Stimulated activated naive B cell treated with anti-CD40 and anti-IgM and Interleukin-4, amounts not matched to agents 10 μg/mL and 1 μg/mL and 100 μg/mL, for 72 hours (primary cell): ENCODE data around the gene MMP24OS.

Source experiments
- ATAC-seq, 2 donors: fragments of 150-1000 bp; cut with Tn5 transposase; replicated peaks; 2 replicates each; pipeline ENCODE4 v1.10.0; 2021; ENCODE audit warnings: moderate library complexity in 1 of 2
- DNase-seq: peaks from one replicate; pipeline ENCODE4 v3.0.0; 2021
- H3K27ac Mint-ChIP-seq: one replicate; pipeline ENCODE4 v1.8.0; 2022; ENCODE audit warnings: mild to moderate bottlenecking, mixed read lengths
- H3K27me3 Mint-ChIP-seq, 2 donors: one replicate each; pipeline ENCODE4 v1.8.0; 2022; ENCODE audit warnings: mixed read lengths in 2 of 2
- H3K36me3 Mint-ChIP-seq, 2 donors: one replicate each; pipeline ENCODE4 v1.8.0; 2022; ENCODE audit warnings: mixed read lengths in 2 of 2, mild to moderate bottlenecking in 1 of 2
- H3K4me1 Mint-ChIP-seq, 2 donors: one replicate each; pipeline ENCODE4 v1.8.0; 2022; ENCODE audit warnings: mixed read lengths in 2 of 2, mild to moderate bottlenecking in 1 of 2
- H3K4me3 Mint-ChIP-seq, 2 donors: one replicate each; pipeline ENCODE4 v1.8.0; 2022; ENCODE audit warnings: mild to moderate bottlenecking in 2 of 2, mixed read lengths in 2 of 2, moderate library complexity in 1 of 2
- H3K9me3 Mint-ChIP-seq, 2 donors: one replicate each; pipeline ENCODE4 v1.8.0; 2022; ENCODE audit warnings: mixed read lengths in 2 of 2, mild to moderate bottlenecking in 1 of 2

The MMP24OS gene

DNA sequence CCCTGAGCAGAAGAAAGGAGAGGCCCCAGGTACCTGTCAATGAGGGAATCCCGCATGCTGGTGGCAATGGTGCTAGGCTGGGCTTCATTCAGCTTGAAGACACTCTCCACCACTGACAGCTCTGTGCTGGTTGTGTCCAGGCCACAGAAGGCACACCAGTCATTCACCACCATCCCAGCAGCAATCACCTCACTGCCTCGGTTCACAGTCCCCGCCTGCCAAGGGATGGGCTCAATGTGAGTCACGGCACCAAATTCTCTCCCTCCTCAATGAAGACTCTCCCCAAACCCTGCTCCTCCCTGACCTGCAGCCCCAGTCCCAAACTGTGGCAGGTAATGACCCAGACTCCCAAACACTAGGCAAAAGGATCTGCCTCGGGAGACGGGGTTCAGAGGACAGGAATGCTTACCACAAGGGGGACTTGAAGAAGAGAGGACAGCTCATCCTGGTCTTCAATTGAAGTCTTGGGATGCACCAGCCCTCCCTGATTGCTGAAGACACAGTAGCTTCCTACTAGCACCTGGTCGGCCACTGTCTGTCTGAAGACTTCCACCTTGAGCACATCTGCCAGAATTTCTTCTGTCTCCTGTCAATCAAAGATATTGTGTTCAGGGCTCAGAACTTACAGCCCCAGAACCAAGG is 1.7 kb upstream of the MMP24OS start:
- Mint-ChIP-seq H3K36me3 (peaks cover 36 to 52% of the 10 kb centered on the region in 2 donors), H3K9me3 (no peaks in the 10 kb centered on the region), H3K4me1 (peaks cover 32 to 40% of the 10 kb centered on the region in 2 donors), H3K4me3 (no peak overlapping the region), H3K27me3 (no peaks in the 10 kb centered on the region), H3K27ac (peak overlapping the region; percentile 70)
- DNase-seq, result no peak
- ATAC-seq, result no peak

- Mint-ChIP-seq H3K27ac (peak overlapping the region; percentile 93), H3K4me3 (no peak overlapping the region), H3K9me3 (no peaks in the 10 kb centered on the region), H3K4me1 (peaks cover 32 to 41% of the 10 kb centered on the region in 2 donors), H3K27me3 (no peaks in the 10 kb centered on the region), H3K36me3 (peaks cover 38 to 54% of the 10 kb centered on the region in 2 donors)
- DNase-seq (no peak), ATAC-seq (no peak)
Observed at GRCh38 chr20:35279040-35279439, 1.1 kb upstream of the MMP24OS start.

DNA sequence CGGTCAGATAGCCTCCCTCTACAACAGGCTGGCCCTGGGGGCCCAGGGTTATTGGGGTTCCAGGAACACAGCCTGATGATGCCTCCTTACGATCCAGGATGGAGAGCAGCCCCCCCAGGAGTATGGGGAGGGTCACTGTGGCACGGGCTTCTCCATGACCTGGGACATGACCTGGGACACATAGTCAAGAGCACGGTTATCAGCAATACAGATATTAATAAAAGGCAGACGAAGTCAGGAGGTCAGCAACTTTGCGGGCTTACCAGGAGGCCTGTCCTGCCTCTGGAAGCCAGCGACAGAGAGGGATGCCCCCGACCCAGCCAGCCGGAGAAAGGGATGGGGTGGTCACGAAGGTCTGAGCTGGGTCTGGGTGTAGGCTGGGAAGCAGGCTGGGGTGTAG is 795 bp downstream of the MMP24OS start:
- Mint-ChIP-seq H3K27me3 (no peaks in the 10 kb centered on the region), H3K27ac (peak overlapping the region; percentile 97), H3K4me3 (peak overlapping the region; percentile 82 to 91), H3K4me1 (peaks cover 26 to 44% of the 10 kb centered on the region in 2 donors), H3K36me3 (peaks cover 43 to 53% of the 10 kb centered on the region in 2 donors), H3K9me3 (no peaks in the 10 kb centered on the region)
- no peak for DNase-seq
- ATAC-seq, result no peak

GRCh38 chr20:35276408-35276807 is 1.5 kb downstream of the MMP24OS start:
- DNase-seq, result no peak
- Mint-ChIP-seq H3K4me1 (peaks cover 25 to 44% of the 10 kb centered on the region in 2 donors), H3K4me3 (peak overlapping the region; percentile 82 to 91), H3K36me3 (peaks cover 41 to 54% of the 10 kb centered on the region in 2 donors), H3K27me3 (no peaks in the 10 kb centered on the region), H3K27ac (peak overlapping the region; percentile 97), H3K9me3 (no peaks in the 10 kb centered on the region)
- no peak for ATAC-seq

- ATAC-seq (no peak), DNase-seq (no peak)
- H3K4me3 Mint-ChIP-seq, result peak overlapping the region in 1 of 2 donors; percentile 32
- no peak overlapping the region for H3K27ac Mint-ChIP-seq
- peaks cover 46 to 60% of the 10 kb centered on the region in 2 donors for H3K36me3 Mint-ChIP-seq
- H3K27me3 Mint-ChIP-seq, result no peaks in the 10 kb centered on the region
- H3K9me3 Mint-ChIP-seq, result no peaks in the 10 kb centered on the region
- H3K4me1 Mint-ChIP-seq, result peaks cover 25 to 44% of the 10 kb centered on the region in 2 donors
Observed at GRCh38 chr20:35275741-35276251, 2.1 kb downstream of the MMP24OS start.

GRCh38 chr20:35274172-35275092 is 3.5 kb downstream of the MMP24OS start:
- ATAC-seq (no peak), DNase-seq (no peak)
- Mint-ChIP-seq H3K27ac (peak overlapping the region; percentile 31), H3K9me3 (no peaks in the 10 kb centered on the region), H3K4me3 (no peak overlapping the region), H3K4me1 (peaks cover 14 to 35% of the 10 kb centered on the region in 2 donors), H3K27me3 (no peaks in the 10 kb centered on the region), H3K36me3 (peaks cover 37 to 56% of the 10 kb centered on the region in 2 donors)

DNA sequence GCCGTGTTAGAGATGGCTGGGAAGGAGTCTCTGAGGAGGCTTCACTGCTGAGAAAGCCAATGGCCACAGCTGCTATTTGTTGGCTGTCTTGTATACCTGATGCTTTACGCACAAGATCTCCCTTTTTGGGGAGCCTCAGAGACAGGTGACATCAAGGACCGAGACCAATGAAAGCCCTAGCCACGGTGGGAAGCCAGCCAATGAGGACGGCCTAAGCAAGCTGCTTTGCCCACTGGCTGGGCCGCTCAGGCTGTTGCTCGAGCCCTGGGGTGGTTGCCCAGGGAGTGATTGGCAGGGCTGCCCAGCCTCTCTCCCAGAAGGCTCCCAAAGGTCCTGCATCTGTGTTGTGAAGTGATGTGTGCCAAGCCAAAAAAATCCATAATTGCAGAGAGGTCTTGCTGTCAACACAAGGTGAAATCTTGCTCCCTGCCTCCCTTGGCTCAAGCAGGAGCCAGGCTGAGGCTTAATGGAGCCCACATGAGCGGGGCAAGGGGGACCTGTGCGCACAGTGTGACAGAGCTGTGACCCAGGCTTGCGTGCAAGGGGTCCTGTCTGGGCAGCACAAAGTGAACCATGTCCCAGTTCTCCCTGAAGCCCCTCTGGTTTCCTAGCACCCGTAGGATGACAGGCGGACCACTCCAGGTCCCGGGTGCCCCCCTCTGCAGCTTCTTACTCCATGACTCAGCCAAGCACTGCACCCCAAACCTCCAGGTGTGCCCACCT is 4.3 kb downstream of the MMP24OS start:
- H3K4me3 Mint-ChIP-seq, result no peak overlapping the region

GRCh38 chr20:35271904-35272303 is 6.0 kb downstream of the MMP24OS start:
- ATAC-seq (no peak), DNase-seq (no peak)
- H3K9me3 Mint-ChIP-seq, result no peaks in the 10 kb centered on the region
- no peak overlapping the region for H3K4me3 Mint-ChIP-seq
- H3K27ac Mint-ChIP-seq, result no peak overlapping the region
- H3K27me3 Mint-ChIP-seq, result no peaks in the 10 kb centered on the region
- H3K36me3 Mint-ChIP-seq, result peaks cover 32 to 46% of the 10 kb centered on the region in 2 donors
- H3K4me1 Mint-ChIP-seq, result peaks cover 17 to 44% of the 10 kb centered on the region in 2 donors

More for the DNA sequence above, 4.3 kb downstream of the MMP24OS start:
- H3K36me3 Mint-ChIP-seq, result peaks cover 34 to 52% of the 10 kb centered on the region in 2 donors
- H3K9me3 Mint-ChIP-seq, result no peaks in the 10 kb centered on the region
- H3K27ac Mint-ChIP-seq, result peak overlapping the region; percentile 31
- DNase-seq (no peak), ATAC-seq (no peak)
- H3K4me1 Mint-ChIP-seq, result peaks cover 16 to 39% of the 10 kb centered on the region in 2 donors
- H3K27me3 Mint-ChIP-seq, result no peaks in the 10 kb centered on the region

DNA sequence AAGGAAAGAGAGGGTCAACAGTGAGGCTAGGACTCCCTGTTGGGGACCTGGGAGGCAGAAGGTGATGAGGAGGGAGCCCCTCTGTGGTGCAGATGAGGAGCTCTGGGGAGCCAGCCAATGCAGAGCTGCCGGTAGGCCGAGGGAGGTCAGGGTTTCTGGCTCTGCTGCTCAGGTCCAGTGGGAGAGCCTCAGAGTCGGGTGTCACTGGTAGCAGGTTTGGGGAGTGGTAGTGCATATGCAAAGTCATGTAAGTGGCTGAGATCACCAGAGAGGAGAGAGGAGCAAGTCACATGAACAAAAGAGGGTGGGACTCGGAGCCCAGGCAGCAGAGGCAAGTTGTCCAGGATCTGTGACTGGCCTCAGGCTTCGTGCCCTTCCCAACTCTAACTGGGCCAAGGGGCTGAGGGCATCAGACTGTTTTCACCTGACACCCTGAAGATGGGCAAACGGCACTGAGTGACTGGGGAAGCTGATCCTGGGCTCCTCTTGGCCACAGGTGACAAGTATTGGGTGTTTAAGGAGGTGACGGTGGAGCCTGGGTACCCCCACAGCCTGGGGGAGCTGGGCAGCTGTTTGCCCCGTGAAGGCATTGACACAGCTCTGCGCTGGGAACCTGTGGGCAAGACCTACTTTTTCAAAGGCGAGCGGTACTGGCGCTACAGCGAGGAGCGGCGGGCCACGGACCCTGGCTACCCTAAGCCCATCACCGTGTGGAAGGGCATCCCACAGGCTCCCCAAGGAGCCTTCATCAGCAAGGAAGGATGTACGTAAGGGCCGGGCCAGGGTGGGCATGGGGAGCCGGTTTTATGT is 6.6 kb downstream of the MMP24OS start:
- Mint-ChIP-seq H3K27ac (peak overlapping the region; percentile 48), H3K36me3 (peaks cover 35 to 52% of the 10 kb centered on the region in 2 donors)

GRCh38 chr20:35270021-35270902 is 7.7 kb downstream of the MMP24OS start:
- H3K9me3 Mint-ChIP-seq, result no peaks in the 10 kb centered on the region
- no peaks in the 10 kb centered on the region for H3K27me3 Mint-ChIP-seq
- H3K36me3 Mint-ChIP-seq, result peaks cover 35 to 50% of the 10 kb centered on the region in 2 donors
- peaks cover 11 to 36% of the 10 kb centered on the region in 2 donors for H3K4me1 Mint-ChIP-seq
- H3K27ac Mint-ChIP-seq, result no peak overlapping the region
- no peak overlapping the region for H3K4me3 Mint-ChIP-seq
- ATAC-seq, result no peak
- no peak for DNase-seq

More for the DNA sequence above, 6.6 kb downstream of the MMP24OS start:
- ATAC-seq (no peak), DNase-seq (no peak)
- Mint-ChIP-seq H3K4me1 (peaks cover 15 to 39% of the 10 kb centered on the region in 2 donors), H3K4me3 (no peak overlapping the region), H3K27me3 (no peaks in the 10 kb centered on the region), H3K9me3 (no peaks in the 10 kb centered on the region)

DNA sequence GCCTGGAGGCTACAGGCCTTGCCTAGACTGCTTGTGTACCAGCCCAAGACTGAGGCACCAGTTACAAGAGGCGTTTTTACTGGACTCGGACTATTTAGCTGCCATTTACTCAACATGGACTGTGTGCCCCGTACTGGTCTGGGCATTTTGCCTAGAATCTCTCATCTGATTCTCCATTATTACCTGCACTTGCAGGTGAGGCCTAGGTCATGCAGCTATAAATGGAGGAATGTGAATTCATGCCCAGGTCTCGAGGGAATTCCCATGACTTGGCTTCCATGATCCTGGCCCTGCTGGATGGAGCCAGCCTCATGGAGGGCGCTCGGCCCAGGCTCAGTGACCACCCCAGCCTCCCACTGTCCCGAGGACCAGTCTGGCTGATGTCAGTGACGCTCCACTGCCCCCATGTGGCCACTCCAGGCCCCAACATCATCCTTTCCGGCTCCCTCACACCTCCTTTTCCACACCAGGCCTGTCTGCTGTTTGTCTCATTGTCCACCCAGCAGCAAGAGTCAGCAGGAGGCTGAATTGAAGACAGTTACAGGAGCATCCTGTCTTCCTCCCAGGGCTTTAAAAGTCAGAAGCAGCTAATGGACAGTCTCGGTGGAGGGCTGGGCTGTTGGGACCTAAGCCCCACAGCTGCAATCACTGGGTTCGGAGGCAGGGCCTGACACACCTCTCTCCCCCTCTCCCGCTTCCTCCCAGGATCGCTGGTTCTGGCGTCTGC is 8.7 kb downstream of the MMP24OS start:
- no peaks in the 10 kb centered on the region for H3K27me3 Mint-ChIP-seq
- ATAC-seq, result peak; percentile 78 to 80
- peaks cover 12 to 35% of the 10 kb centered on the region in 2 donors for H3K4me1 Mint-ChIP-seq
- peak overlapping the region; percentile 25 for H3K27ac Mint-ChIP-seq
- no peak overlapping the region for H3K4me3 Mint-ChIP-seq
- H3K9me3 Mint-ChIP-seq, result no peaks in the 10 kb centered on the region
- no peak for DNase-seq
- H3K36me3 Mint-ChIP-seq, result peaks cover 39 to 50% of the 10 kb centered on the region in 2 donors

DNA sequence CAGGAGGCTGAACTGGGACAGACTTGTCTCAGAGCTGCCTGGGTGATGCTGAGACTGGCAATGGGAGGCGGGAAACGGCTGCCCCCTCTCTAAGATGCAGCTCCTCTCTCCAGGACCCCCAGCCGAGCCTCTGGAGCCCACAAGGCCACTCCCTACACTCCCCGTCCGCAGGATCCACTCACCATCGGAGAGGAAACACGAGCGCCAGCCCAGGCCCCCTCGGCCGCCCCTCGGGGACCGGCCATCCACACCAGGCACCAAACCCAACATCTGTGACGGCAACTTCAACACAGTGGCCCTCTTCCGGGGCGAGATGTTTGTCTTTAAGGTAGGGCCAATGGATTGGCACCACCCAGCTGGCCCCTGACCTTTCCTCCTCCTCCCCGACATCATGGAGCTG is 10.8 kb downstream of the MMP24OS start:
- peaks cover 34 to 48% of the 10 kb centered on the region in 2 donors for H3K36me3 Mint-ChIP-seq
- no peak overlapping the region for H3K4me3 Mint-ChIP-seq
- H3K27ac Mint-ChIP-seq, result no peak overlapping the region
- no peaks in the 10 kb centered on the region for H3K27me3 Mint-ChIP-seq
- DNase-seq (no peak), ATAC-seq (no peak)
- peaks cover 14 to 21% of the 10 kb centered on the region in 2 donors for H3K4me1 Mint-ChIP-seq
- no peaks in the 10 kb centered on the region for H3K9me3 Mint-ChIP-seq
